MM.1S (cell line): ENCODE results near the gene ISL2.

Source experiments
- EZH2 ChIP-seq: fragments of 300-600 bp; sonication (generic); optimal IDR thresholded peaks from 2 replicates; pipeline ENCODE3; 2017; ENCODE audit warnings: low read depth, mild to moderate bottlenecking, antibody characterized with exemption, low read length, mixed read lengths
- TF ChIP-seq, protein P1 (sequence below): fragments of 300-600 bp; sonication (generic); IDR thresholded peaks from 2 replicates; pipeline ENCODE4 v1.5.1; 2016; ENCODE audit warnings: antibody characterized with exemption, low read length, mixed read lengths

DNA sequence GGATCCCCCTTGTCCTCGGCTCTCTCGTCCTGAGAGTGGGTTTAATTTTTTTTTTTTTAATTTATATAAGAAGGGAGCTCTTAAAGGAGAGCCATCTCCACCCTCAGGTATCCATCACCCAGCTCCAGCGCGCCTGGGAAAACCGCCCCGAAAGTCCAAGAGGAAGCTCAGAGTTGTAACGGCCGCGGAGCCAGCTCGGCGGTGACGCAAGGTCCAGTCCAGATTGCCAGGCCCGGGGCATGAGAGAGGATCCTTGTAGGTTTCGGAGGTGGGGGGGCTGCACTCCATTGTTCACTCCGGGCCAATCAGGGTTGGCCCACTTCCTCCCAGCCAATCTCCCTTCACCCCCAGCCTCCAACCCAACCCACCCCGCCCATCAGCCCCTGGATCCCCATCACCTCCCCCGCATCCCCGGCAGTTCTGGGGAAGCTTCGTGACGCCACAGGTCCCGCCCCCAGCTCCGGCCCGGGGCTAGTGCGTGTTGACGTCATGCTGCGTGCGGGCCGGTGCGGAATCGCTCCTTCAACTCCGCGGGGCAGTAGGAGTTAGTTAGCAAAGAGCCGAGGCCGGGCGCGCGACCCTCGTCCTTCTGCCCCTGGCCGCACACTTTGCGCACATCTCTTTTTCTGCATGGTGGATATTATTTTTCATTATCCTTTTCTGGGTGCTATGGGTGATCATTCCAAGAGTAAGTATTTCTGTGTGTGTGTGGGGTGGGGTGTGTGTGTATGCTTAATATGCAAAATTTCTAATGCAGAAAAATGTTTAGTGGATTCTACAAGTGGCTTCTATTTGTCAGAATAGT is at the start of gene ISL2:
- TF ChIP-seq EZH2: no peak
- TF ChIP-seq, protein P1, sequence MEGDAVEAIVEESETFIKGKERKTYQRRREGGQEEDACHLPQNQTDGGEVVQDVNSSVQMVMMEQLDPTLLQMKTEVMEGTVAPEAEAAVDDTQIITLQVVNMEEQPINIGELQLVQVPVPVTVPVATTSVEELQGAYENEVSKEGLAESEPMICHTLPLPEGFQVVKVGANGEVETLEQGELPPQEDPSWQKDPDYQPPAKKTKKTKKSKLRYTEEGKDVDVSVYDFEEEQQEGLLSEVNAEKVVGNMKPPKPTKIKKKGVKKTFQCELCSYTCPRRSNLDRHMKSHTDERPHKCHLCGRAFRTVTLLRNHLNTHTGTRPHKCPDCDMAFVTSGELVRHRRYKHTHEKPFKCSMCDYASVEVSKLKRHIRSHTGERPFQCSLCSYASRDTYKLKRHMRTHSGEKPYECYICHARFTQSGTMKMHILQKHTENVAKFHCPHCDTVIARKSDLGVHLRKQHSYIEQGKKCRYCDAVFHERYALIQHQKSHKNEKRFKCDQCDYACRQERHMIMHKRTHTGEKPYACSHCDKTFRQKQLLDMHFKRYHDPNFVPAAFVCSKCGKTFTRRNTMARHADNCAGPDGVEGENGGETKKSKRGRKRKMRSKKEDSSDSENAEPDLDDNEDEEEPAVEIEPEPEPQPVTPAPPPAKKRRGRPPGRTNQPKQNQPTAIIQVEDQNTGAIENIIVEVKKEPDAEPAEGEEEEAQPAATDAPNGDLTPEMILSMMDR: no peak
